ENCODE results near the gene KCTD10.
"Not testable (repeated sequence)": the region's sequence is repeated elsewhere in the genome, so short reads cannot be mapped to it uniquely, and the experiment has no call there.

DNA sequence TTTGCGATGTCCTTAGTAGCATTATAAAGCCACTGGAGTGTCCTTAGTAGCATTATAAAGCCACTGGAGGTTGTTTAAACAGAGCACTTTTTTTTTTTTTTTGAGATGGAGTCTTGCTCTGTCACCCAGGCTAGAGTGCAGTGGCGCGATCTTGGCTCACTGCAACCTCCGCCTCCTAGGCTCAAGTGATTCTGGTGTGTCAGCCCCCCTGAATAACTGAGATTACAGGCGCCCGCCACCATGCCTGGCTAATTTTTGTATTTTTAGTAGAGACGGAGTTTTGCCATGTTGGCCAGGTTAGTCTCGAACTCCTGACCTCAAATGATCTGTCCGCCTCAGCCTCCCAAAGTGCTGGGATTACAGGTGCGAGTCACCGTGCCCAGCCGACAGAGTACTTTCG is 37.1 kb downstream of the KCTD10 start:
- TF ChIP-seq, protein P1, sequence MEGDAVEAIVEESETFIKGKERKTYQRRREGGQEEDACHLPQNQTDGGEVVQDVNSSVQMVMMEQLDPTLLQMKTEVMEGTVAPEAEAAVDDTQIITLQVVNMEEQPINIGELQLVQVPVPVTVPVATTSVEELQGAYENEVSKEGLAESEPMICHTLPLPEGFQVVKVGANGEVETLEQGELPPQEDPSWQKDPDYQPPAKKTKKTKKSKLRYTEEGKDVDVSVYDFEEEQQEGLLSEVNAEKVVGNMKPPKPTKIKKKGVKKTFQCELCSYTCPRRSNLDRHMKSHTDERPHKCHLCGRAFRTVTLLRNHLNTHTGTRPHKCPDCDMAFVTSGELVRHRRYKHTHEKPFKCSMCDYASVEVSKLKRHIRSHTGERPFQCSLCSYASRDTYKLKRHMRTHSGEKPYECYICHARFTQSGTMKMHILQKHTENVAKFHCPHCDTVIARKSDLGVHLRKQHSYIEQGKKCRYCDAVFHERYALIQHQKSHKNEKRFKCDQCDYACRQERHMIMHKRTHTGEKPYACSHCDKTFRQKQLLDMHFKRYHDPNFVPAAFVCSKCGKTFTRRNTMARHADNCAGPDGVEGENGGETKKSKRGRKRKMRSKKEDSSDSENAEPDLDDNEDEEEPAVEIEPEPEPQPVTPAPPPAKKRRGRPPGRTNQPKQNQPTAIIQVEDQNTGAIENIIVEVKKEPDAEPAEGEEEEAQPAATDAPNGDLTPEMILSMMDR (IDR thresholded peaks at IDR 0.05; ENCODE audit: low read depth, low read length), result not testable (repeated sequence)
- TF ChIP-seq EZH2phosphoT487 (IDR thresholded peaks at IDR 0.05; ENCODE audit: low read depth), result not testable (repeated sequence)

Measured in OCI-LY3 (cell line).